B cell (primary cell): ENCODE data around the gene ABCA9.

ENCODE experiments used
- CTCF ChIP-seq: fragments of 200-600 bp; IDR thresholded peaks from one replicate; pipeline ENCODE4 v1.8.0; 2022; ENCODE audit warnings: antibody characterized with exemption, mild to moderate bottlenecking
- EZH2 ChIP-seq: IDR thresholded peaks from 2 replicates; pipeline ENCODE4 v1.6.1; 2012; ENCODE audit warnings: borderline replicate concordance, low read depth, mild to moderate bottlenecking, moderate library complexity, low read length; ENCODE audit not compliant: insufficient read depth, poor library complexity, severe bottlenecking

DNA sequence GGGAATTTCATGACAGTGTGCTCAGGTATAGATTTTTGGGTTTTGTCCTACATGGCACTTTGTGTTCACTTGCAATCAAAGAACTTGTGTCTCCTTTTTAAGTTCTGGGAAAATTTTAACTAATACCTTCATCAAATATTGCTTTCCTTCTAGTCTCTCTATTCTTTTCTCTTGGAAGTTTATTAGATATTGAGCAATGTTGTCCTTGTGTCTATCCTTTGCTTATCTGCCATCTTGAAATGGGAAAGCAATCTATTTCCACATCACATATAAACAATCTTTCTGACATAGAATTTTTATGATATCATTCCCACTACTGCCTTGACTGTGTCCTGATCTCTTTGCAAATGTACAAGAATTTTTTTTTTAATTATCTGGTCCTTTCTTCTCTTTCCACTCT is 4.4 kb upstream of the ABCA9 start:
- TF ChIP-seq CTCF, result no peak
- TF ChIP-seq EZH2, result no peak
